ENCODE data around the gene OLIG1.

Gene OLIG1, protein sequence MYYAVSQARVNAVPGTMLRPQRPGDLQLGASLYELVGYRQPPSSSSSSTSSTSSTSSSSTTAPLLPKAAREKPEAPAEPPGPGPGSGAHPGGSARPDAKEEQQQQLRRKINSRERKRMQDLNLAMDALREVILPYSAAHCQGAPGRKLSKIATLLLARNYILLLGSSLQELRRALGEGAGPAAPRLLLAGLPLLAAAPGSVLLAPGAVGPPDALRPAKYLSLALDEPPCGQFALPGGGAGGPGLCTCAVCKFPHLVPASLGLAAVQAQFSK

DNA sequence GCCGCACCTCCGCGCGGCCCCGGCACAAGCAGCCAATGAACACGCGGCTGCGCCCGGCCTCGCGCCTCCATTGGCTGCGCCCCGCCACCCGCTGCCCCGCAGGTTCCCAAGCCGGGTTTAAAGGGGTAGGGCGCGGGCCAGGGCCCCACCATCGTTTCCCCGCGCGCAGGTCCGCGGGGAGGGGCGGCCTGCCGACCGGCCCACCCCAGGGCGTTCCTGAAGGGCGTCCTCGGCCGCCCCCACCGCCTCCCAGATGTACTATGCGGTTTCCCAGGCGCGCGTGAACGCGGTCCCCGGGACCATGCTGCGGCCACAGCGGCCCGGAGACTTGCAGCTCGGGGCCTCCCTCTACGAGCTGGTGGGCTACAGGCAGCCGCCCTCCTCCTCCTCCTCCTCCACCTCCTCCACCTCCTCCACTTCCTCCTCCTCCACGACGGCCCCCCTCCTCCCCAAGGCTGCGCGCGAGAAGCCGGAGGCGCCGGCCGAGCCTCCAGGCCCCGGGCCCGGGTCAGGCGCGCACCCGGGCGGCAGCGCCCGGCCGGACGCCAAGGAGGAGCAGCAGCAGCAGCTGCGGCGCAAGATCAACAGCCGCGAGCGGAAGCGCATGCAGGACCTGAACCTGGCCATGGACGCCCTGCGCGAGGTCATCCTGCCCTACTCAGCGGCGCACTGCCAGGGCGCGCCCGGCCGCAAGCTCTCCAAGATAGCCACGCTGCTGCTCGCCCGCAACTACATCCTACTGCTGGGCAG, at the start of gene OLIG1:
Gene OLIG1, plus strand, starts transcription at position 148 of the 750 bp plus-strand sequence. Its CDS starts 106 bp downstream, at position 254.
- peak within 1 kb of the TSS in 1 of 2 donors; percentile 39 for H3K4me3 ChIP-seq (ENCODE audit: low read depth in 1 of 2, low read length in 2 of 2)
- no peaks in the 10 kb centered on the region for H3K9me3 ChIP-seq (ENCODE audit: low read length)
- H3K27me3 ChIP-seq (ENCODE audit: control insufficient read depth in 1 of 2, insufficient read depth in 2 of 2, low read length in 2 of 2): peaks cover 56 to 78% of the 10 kb centered on the region in 2 donors
- no peak within 1 kb of the TSS for H3K27ac ChIP-seq (ENCODE audit: low read depth, low read length)
- no peaks in the 10 kb centered on the region for H3K36me3 ChIP-seq (ENCODE audit: insufficient read depth, low read length)
- no peak within 1 kb of the TSS for H3K9ac ChIP-seq (ENCODE audit: low read length)
- H3K4me1 ChIP-seq (ENCODE audit: insufficient read depth, low read length): no peaks in the 10 kb centered on the region

DNA sequence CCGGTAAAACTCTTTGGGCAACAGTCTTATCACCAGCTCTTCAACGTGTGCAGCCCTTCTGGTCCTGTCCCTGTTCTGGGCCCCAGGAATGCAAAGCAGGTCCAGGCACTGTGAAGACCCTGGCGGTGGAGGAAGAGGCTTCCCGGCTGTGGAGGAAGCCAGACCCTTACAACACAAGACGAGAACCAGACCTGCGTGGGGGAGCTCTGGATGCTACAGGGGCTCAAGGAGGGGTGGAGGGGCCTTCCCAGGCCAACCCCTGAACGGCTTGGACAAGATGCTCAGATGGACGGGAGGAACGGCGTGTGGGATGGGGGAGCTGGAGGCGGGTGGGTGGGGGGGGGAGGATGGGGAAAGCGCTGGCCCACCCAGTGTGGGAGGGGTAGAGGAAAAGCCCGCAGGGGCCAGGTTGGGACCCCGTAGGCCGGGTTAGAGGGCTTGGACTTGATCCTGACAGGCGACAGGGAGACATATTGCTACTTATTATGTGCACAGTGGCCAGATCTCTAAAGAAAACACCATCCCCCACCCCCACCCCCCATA, 49.3 kb upstream of the OLIG1 start:
- Histone ChIP-seq H3K4me3 (ENCODE audit: low read depth in 1 of 2, low read length in 2 of 2) (no peak overlapping the region), H3K27ac (ENCODE audit: low read depth, low read length) (no peak overlapping the region)

DNA sequence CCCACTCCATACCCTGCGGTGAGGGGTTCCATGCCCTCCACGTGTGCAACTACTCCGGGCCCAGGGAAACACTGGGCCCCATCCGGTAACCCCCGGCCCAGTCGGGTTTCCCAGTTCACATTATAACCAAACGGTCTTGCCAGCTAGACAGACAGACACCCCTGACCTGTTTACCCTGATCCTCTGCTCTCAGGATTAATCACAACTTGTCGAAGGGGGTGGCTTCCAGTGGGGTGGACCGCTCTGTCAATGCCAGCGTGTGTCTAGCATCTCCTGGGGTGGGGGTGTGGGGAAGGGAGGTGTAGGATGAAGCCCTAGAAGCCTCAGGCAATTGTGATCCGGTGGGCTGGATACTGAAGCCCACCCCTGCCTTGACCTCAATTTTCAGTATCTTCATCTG, 48.8 kb upstream of the OLIG1 start:
- H3K27ac ChIP-seq (ENCODE audit: low read depth, low read length): no peak overlapping the region
- H3K9me3 ChIP-seq (ENCODE audit: low read length): no peaks in the 10 kb centered on the region
- no peak overlapping the region for H3K4me3 ChIP-seq (ENCODE audit: low read depth in 1 of 2, low read length in 2 of 2)
- H3K27me3 ChIP-seq (ENCODE audit: control insufficient read depth in 1 of 2, insufficient read depth in 2 of 2, low read length in 2 of 2): peaks cover 37 to 80% of the 10 kb centered on the region in 2 donors
- H3K4me1 ChIP-seq (ENCODE audit: insufficient read depth, low read length): peaks cover 6% of the 10 kb centered on the region
- no peaks in the 10 kb centered on the region for H3K36me3 ChIP-seq (ENCODE audit: insufficient read depth, low read length)
- no peak overlapping the region for H3K9ac ChIP-seq (ENCODE audit: low read length)

More for the DNA sequence above, 49.3 kb upstream of the OLIG1 start:
- Histone ChIP-seq H3K9ac (ENCODE audit: low read length) (no peak overlapping the region), H3K36me3 (ENCODE audit: insufficient read depth, low read length) (no peaks in the 10 kb centered on the region), H3K9me3 (ENCODE audit: low read length) (no peaks in the 10 kb centered on the region), H3K4me1 (ENCODE audit: insufficient read depth, low read length) (peaks cover 6% of the 10 kb centered on the region), H3K27me3 (ENCODE audit: control insufficient read depth in 1 of 2, insufficient read depth in 2 of 2, low read length in 2 of 2) (peaks cover 37 to 75% of the 10 kb centered on the region in 2 donors)

DNA sequence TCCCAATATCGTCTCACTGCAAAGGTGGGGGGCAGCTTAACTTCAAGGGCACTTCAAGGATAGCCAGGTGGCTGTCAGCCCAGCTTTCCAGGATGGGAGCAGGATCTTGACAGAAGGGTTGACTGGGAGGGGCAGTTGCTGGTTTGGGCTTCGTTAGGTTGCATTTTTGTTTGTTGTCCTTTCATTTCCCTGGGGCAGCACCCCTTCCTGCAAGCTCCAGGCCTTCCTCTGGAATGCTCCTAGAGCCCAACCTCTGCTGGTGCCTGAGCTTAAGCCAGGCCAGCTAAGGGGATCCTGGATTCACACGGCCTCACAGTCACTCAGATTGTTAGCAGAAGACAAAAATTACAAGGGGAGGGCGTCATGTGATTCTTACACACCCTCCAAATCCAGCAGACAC, 48.3 kb upstream of the OLIG1 start:
- Histone ChIP-seq H3K9ac (ENCODE audit: low read length) (no peak overlapping the region), H3K27ac (ENCODE audit: low read depth, low read length) (no peak overlapping the region), H3K27me3 (ENCODE audit: control insufficient read depth in 1 of 2, insufficient read depth in 2 of 2, low read length in 2 of 2) (peaks cover 42 to 85% of the 10 kb centered on the region in 2 donors), H3K4me3 (ENCODE audit: low read depth in 1 of 2, low read length in 2 of 2) (no peak overlapping the region), H3K36me3 (ENCODE audit: insufficient read depth, low read length) (no peaks in the 10 kb centered on the region), H3K4me1 (ENCODE audit: insufficient read depth, low read length) (peaks cover 6% of the 10 kb centered on the region), H3K9me3 (ENCODE audit: low read length) (no peaks in the 10 kb centered on the region)

DNA sequence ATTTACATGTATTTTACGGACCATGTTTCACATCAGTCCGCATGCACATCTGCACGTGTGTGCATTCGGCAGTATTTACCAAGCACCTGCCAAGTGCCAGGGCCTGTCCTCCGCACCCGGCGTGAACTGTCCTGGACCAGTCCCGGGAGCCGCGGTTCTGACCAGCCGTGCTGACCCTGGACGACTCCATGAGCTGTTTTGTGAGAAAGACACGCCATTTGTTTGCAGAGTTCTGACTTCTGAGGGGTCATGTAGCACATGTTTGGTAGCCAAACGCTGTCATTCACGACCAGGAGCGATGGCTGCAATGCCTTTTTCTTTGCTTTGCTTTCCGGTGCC, 47.5 kb upstream of the OLIG1 start:
- Histone ChIP-seq H3K9ac (ENCODE audit: low read length) (no peak overlapping the region), H3K36me3 (ENCODE audit: insufficient read depth, low read length) (no peaks in the 10 kb centered on the region), H3K4me1 (ENCODE audit: insufficient read depth, low read length) (peaks cover 6% of the 10 kb centered on the region), H3K27me3 (ENCODE audit: control insufficient read depth in 1 of 2, insufficient read depth in 2 of 2, low read length in 2 of 2) (peaks cover 47 to 89% of the 10 kb centered on the region in 2 donors), H3K4me3 (ENCODE audit: low read depth in 1 of 2, low read length in 2 of 2) (no peak overlapping the region), H3K9me3 (ENCODE audit: low read length) (no peaks in the 10 kb centered on the region), H3K27ac (ENCODE audit: low read depth, low read length) (no peak overlapping the region)

DNA sequence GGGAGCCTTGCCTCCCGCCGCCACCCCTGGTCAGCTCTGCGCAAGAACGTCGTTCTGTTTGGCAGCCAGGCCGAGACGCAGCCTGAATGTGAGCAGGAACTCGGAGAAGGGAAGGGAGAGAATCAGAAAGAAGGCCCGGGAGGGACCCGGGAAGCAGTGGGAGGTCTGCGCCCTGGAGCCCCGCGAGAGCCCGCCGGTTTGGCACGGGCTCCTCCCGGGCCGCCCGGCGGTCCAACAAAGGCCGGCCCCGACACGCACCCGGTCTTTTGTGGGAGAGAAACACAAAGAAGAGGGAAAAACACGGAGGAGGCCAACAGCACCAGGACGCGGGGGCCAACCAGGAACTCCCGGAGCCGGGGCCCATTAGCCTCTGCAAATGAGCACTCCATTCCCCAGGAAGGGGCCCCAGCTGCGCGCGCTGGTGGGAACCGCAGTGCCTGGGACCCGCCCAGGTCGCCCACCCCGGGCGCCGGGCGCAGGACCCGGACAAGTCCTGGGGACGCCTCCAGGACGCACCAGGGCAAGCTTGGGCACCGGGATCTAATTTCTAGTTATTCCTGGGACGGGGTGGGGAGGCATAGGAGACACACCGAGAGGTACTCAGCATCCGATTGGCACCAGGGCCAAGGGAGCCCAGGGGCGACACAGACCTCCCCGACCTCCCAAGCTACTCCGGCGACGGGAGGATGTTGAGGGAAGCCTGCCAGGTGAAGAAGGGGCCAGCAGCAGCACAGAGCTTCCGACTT, 46.9 kb upstream of the OLIG1 start:
- Histone ChIP-seq H3K9me3 (ENCODE audit: low read length) (no peaks in the 10 kb centered on the region), H3K27ac (ENCODE audit: low read depth, low read length) (no peak overlapping the region), H3K36me3 (ENCODE audit: insufficient read depth, low read length) (no peaks in the 10 kb centered on the region), H3K9ac (ENCODE audit: low read length) (no peak overlapping the region), H3K4me1 (ENCODE audit: insufficient read depth, low read length) (peaks cover 6% of the 10 kb centered on the region), H3K27me3 (ENCODE audit: control insufficient read depth in 1 of 2, insufficient read depth in 2 of 2, low read length in 2 of 2) (peaks cover 47 to 89% of the 10 kb centered on the region in 2 donors), H3K4me3 (ENCODE audit: low read depth in 1 of 2, low read length in 2 of 2) (no peak overlapping the region)

DNA sequence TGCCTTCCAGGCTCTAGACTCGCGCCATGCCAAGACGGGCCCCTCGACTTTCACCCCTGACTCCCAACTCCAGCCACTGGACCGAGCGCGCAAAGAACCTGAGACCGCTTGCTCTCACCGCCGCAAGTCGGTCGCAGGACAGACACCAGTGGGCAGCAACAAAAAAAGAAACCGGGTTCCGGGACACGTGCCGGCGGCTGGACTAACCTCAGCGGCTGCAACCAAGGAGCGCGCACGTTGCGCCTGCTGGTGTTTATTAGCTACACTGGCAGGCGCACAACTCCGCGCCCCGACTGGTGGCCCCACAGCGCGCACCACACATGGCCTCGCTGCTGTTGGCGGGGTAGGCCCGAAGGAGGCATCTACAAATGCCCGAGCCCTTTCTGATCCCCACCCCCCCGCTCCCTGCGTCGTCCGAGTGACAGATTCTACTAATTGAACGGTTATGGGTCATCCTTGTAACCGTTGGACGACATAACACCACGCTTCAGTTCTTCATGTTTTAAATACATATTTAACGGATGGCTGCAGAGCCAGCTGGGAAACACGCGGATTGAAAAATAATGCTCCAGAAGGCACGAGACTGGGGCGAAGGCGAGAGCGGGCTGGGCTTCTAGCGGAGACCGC, 46.3 kb upstream of the OLIG1 start:
- no peak overlapping the region for H3K27ac ChIP-seq (ENCODE audit: low read depth, low read length)
- no peaks in the 10 kb centered on the region for H3K9me3 ChIP-seq (ENCODE audit: low read length)
- H3K4me1 ChIP-seq (ENCODE audit: insufficient read depth, low read length): peaks cover 11% of the 10 kb centered on the region
- peaks cover 52 to 92% of the 10 kb centered on the region in 2 donors for H3K27me3 ChIP-seq (ENCODE audit: control insufficient read depth in 1 of 2, insufficient read depth in 2 of 2, low read length in 2 of 2)
- H3K9ac ChIP-seq (ENCODE audit: low read length): no peak overlapping the region
- no peak overlapping the region for H3K4me3 ChIP-seq (ENCODE audit: low read depth in 1 of 2, low read length in 2 of 2)
- no peaks in the 10 kb centered on the region for H3K36me3 ChIP-seq (ENCODE audit: insufficient read depth, low read length)

DNA sequence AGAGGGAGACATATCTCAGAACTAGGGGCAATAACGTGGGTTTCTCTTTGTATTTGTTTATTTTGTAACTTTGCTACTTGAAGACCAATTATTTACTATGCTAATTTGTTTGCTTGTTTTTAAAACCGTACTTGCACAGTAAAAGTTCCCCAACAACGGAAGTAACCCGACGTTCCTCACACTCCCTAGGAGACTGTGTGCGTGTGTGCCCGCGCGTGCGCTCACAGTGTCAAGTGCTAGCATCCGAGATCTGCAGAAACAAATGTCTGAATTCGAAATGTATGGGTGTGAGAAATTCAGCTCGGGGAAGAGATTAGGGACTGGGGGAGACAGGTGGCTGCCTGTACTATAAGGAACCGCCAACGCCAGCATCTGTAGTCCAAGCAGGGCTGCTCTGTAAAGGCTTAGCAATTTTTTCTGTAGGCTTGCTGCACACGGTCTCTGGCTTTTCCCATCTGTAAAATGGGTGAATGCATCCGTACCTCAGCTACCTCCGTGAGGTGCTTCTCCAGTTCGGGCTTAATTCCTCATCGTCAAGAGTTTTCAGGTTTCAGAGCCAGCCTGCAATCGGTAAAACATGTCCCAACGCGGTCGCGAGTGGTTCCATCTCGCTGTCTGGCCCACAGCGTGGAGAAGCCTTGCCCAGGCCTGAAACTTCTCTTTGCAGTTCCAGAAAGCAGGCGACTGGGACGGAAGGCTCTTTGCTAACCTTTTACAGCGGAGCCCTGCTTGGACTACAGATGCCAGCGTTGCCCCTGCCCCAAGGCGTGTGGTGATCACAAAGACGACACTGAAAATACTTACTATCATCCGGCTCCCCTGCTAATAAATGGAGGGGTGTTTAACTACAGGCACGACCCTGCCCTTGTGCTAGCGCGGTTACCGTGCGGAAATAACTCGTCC, 45.5 kb upstream of the OLIG1 start:
- H3K4me3 ChIP-seq (ENCODE audit: low read depth in 1 of 2, low read length in 2 of 2): no peak overlapping the region
- H3K9ac ChIP-seq (ENCODE audit: low read length): no peak overlapping the region
- H3K9me3 ChIP-seq (ENCODE audit: low read length): no peaks in the 10 kb centered on the region
- no peak overlapping the region for H3K27ac ChIP-seq (ENCODE audit: low read depth, low read length)
- H3K36me3 ChIP-seq (ENCODE audit: insufficient read depth, low read length): no peaks in the 10 kb centered on the region
- peaks cover 17% of the 10 kb centered on the region for H3K4me1 ChIP-seq (ENCODE audit: insufficient read depth, low read length)
- peaks cover 57 to 87% of the 10 kb centered on the region in 2 donors for H3K27me3 ChIP-seq (ENCODE audit: control insufficient read depth in 1 of 2, insufficient read depth in 2 of 2, low read length in 2 of 2)

DNA sequence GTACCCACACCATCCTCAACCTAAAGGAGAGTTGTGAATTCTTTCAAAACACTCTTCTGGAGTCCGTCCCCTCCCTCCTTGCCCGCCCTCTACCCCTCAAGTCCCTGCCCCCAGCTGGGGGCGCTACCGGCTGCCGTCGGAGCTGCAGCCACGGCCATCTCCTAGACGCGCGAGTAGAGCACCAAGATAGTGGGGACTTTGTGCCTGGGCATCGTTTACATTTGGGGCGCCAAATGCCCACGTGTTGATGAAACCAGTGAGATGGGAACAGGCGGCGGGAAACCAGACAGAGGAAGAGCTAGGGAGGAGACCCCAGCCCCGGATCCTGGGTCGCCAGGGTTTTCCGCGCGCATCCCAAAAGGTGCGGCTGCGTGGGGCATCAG, 44.8 kb upstream of the OLIG1 start:
- Histone ChIP-seq H3K4me3 (ENCODE audit: low read depth in 1 of 2, low read length in 2 of 2) (no peak overlapping the region), H3K9me3 (ENCODE audit: low read length) (no peaks in the 10 kb centered on the region), H3K27ac (ENCODE audit: low read depth, low read length) (no peak overlapping the region), H3K36me3 (ENCODE audit: insufficient read depth, low read length) (no peaks in the 10 kb centered on the region), H3K9ac (ENCODE audit: low read length) (no peak overlapping the region), H3K4me1 (ENCODE audit: insufficient read depth, low read length) (peaks cover 17% of the 10 kb centered on the region), H3K27me3 (ENCODE audit: control insufficient read depth in 1 of 2, insufficient read depth in 2 of 2, low read length in 2 of 2) (peaks cover 62 to 87% of the 10 kb centered on the region in 2 donors)
